IMR-90 (cell line): ENCODE measurements around the gene RANBP10. TPM values are rescaled to one million over a fixed set of nuclear protein-coding genes. Genes with fewer than 3 reads are reported as not detected.

ENCODE experiments used
- ATAC-seq: fragments of 200-7000 bp; cut with Tn5 transposase; 2 replicates; pipeline ENCODE4 v1.9.1; 2020; ENCODE audit warnings: low read depth, mild to moderate bottlenecking, moderate library complexity
- BruUV-seq: library from RNA; stranded (reverse); fragments of 400-500 nt; replicated peaks from 2 replicates; lab custom pipeline; 2021; lab: Mats Ljungman, UMichigan
- CTCF ChIA-PET: fragments of 300-600 bp; formaldehyde crosslinking; extraction: SDS; loops from one replicate; lab custom pipeline; 2021; ENCODE audit warnings: antibody characterized with exemption; lab: Yijun Ruan, JAX
- POLR2A ChIA-PET: fragments of 300-600 bp; sonication (Branson Sonifier 250); formaldehyde crosslinking; loops from one replicate; lab custom pipeline; 2022; ENCODE audit warnings: antibody characterized with exemption; ENCODE audit not compliant: unreplicated experiment; lab: Charles Lee
- DNase-seq: peaks from one replicate; pipeline ENCODE4 v3.0.0; 2013
- H2AFZ ChIP-seq: replicated peaks from 2 replicates; pipeline ENCODE3; 2013; ENCODE audit warnings: low read length, mild to moderate bottlenecking; ENCODE audit not compliant: poor library complexity
- H2AK5ac ChIP-seq: 2 replicates; pipeline ENCODE4 v1.6.1; 2013; ENCODE audit warnings: low read depth, low read length, inconsistent platforms
- H2AK9ac ChIP-seq: replicated peaks from 2 replicates; pipeline ENCODE3; 2013; ENCODE audit warnings: mild to moderate bottlenecking, low read depth, low read length, moderate library complexity; ENCODE audit not compliant: poor library complexity
- H2BK120ac ChIP-seq: 2 replicates; pipeline ENCODE4 v1.6.1; 2013; ENCODE audit warnings: low read depth, low read length, inconsistent platforms
- H2BK15ac ChIP-seq: 3 replicates; pipeline ENCODE4 v1.6.1; 2013; ENCODE audit warnings: low read depth, low read length, inconsistent platforms
- H2BK20ac ChIP-seq: 2 replicates; pipeline ENCODE4 v1.6.1; 2013; ENCODE audit warnings: low read depth, mild to moderate bottlenecking, inconsistent platforms, low read length, moderate library complexity
- H2BK5ac ChIP-seq: 2 replicates; pipeline ENCODE4 v1.6.1; 2013; ENCODE audit warnings: mild to moderate bottlenecking, low read depth, low read length, inconsistent platforms; ENCODE audit not compliant: poor library complexity, severe bottlenecking
- H3K14ac ChIP-seq: replicated peaks from 2 replicates; pipeline ENCODE4 v1.6.1; 2013; ENCODE audit warnings: low read depth, low read length, inconsistent platforms
- H3K18ac ChIP-seq: 2 replicates; pipeline ENCODE4 v1.6.1; 2013; ENCODE audit warnings: low read depth, low read length, control low read depth
- H3K23ac ChIP-seq: 2 replicates; pipeline ENCODE4 v1.6.1; 2013; ENCODE audit warnings: low read depth, low read length, inconsistent platforms
- H3K27ac ChIP-seq: 2 replicates; pipeline ENCODE4 v1.5.1; 2013; ENCODE audit warnings: mild to moderate bottlenecking, control low read depth, low read length; ENCODE audit not compliant: insufficient read depth
- H3K27me3 ChIP-seq: 2 replicates; pipeline ENCODE4 v1.6.1; 2013; ENCODE audit warnings: low read length; ENCODE audit not compliant: control insufficient read depth, insufficient read depth
- H3K36me3 ChIP-seq: 2 replicates; pipeline ENCODE4 v1.6.1; 2013; ENCODE audit warnings: low read length, mixed read lengths; ENCODE audit not compliant: control insufficient read depth, insufficient read depth
- H3K4ac ChIP-seq: 2 replicates; pipeline ENCODE4 v1.6.1; 2013; ENCODE audit warnings: low read depth, low read length, inconsistent platforms
- H3K4me1 ChIP-seq: 2 replicates; pipeline ENCODE4 v1.6.1; 2013; ENCODE audit warnings: low read length, mixed read lengths; ENCODE audit not compliant: control insufficient read depth, insufficient read depth
- H3K4me2 ChIP-seq: 2 replicates; pipeline ENCODE4 v1.6.1; 2013; ENCODE audit warnings: low read depth, mild to moderate bottlenecking, control low read depth, low read length, moderate library complexity
- H3K4me3 ChIP-seq: 2 replicates; pipeline ENCODE4 v1.5.1; 2013; ENCODE audit warnings: low read depth, mild to moderate bottlenecking, control low read depth, low read length, moderate library complexity; ENCODE audit not compliant: insufficient read depth
- H3K56ac ChIP-seq: 2 replicates; pipeline ENCODE4 v1.6.1; 2013; ENCODE audit warnings: low read length, inconsistent platforms; ENCODE audit not compliant: insufficient read depth; ENCODE audit errors: extremely low read depth
- H3K79me1 ChIP-seq, 2 experiments: 2 replicates each; pipeline ENCODE4 v1.6.1; 2013; ENCODE audit warnings: low read length in 2 of 2, inconsistent platforms in 1 of 2, low read depth in 1 of 2
- H3K9ac ChIP-seq: 2 replicates; pipeline ENCODE4 v1.6.1; 2013; ENCODE audit warnings: low read depth, low read length, control low read depth
- H3K9me1 ChIP-seq: 2 replicates; pipeline ENCODE4 v1.6.1; 2013; ENCODE audit warnings: low read length, inconsistent platforms; ENCODE audit not compliant: insufficient read depth
- H3K9me3 ChIP-seq: 2 replicates; pipeline ENCODE4 v1.6.1; 2013; ENCODE audit warnings: low read length; ENCODE audit not compliant: control insufficient read depth, insufficient read depth
- H4K20me1 ChIP-seq: 2 replicates; pipeline ENCODE4 v1.6.1; 2013; ENCODE audit warnings: low read length, inconsistent platforms; ENCODE audit not compliant: insufficient read depth
- H4K5ac ChIP-seq: 2 replicates; pipeline ENCODE4 v1.6.1; 2013; ENCODE audit warnings: mild to moderate bottlenecking, low read depth, low read length, control low read depth
- H4K8ac ChIP-seq, 2 experiments: 2 replicates each; pipeline ENCODE4 v1.6.1; 2013; ENCODE audit warnings: low read depth in 2 of 2, low read length in 2 of 2, control low read depth in 1 of 2, inconsistent platforms in 1 of 2
- H4K91ac ChIP-seq: 2 replicates; pipeline ENCODE4 v1.6.1; 2013; ENCODE audit warnings: low read depth, low read length, inconsistent platforms; ENCODE audit not compliant: insufficient read depth
- POLR2A ChIP-seq: IDR thresholded peaks from 2 replicates; pipeline ENCODE4 v1.6.1; 2012; ENCODE audit warnings: mild to moderate bottlenecking, low read depth, low read length
- RAD21 ChIP-seq: IDR thresholded peaks from 2 replicates; pipeline ENCODE4 v1.6.1; 2012; ENCODE audit warnings: low read length, improper control_type of control experiment
- dilution Hi-C: fragments of 300-500 bp; cut with HindIII; formaldehyde crosslinking; loops from one replicate; pipeline ENCODE4 v1.14.3; 2018; ENCODE audit warnings: low sequenced_read_pairs; ENCODE audit not compliant: unreplicated experiment
- in situ Hi-C: fragments of 300-500 bp; cut with MboI; formaldehyde crosslinking; loops from 3 replicates; pipeline ENCODE4 v1.14.3; 2019; ENCODE audit warnings: low sequenced_read_pairs, inconsistent platforms, mixed read lengths
- intact Hi-C: fragments of 100-400 bp; cut with micrococcal nuclease; formaldehyde crosslinking; loops from 2 replicates; pipeline ENCODE4 v1.10.0; 2022
- polyA plus RNA-seq, 3 experiments: library from polyadenylated mRNA; depleted of rRNA; stranded (reverse); fragments of >200 nt; gene quantifications; 2 replicates each; pipeline ENCODE4 v1.2.3, GENCODE V29; 2012; ENCODE audit warnings: low replicate concordance in 1 of 3
- total RNA-seq: library from RNA; depleted of rRNA; stranded (reverse); fragments of >200 nt; gene quantifications from 2 replicates; pipeline ENCODE4 v1.2.3, GENCODE V29; 2012
- TF ChIP-seq, protein P1 (sequence below): fragments of 150-350 bp; IDR thresholded peaks from 2 replicates; pipeline ENCODE4 v1.6.1; 2016; ENCODE audit warnings: low read depth, mild to moderate bottlenecking, low read length, moderate library complexity, borderline replicate concordance

The RANBP10 gene
- total and polyA plus RNA-seq, 2 of the 4 experiments (the other 2 are of a cell fraction), result 2.7 to 12.1 TPM

GRCh38 chr16:67746846-67747245, 59.5 kb downstream of the RANBP10 start:
- intact Hi-C loops, result no loop called here
- Histone ChIP-seq H4K91ac (no peak overlapping the region), H2AK5ac (no peak overlapping the region), H3K4me3 (no peak overlapping the region), H3K23ac (no peak overlapping the region), H3K27me3 (no peaks in the 10 kb centered on the region), H4K8ac (no peak overlapping the region), H3K9me3 (no peaks in the 10 kb centered on the region), H3K36me3 (peaks cover 12% of the 10 kb centered on the region; the same call in 1 of the 2 replicates), H3K4ac (no peak overlapping the region), H2BK5ac (no peak overlapping the region), H3K14ac (no peak overlapping the region), H4K5ac (no peak overlapping the region), H3K79me1 (peaks cover 5 to 20% of the 10 kb centered on the region in 2 experiments), H3K56ac (no peak overlapping the region), H2AK9ac (no peak overlapping the region), H4K20me1 (0 out of 2 replicates have a peak, but pooled peaks cover 12% of the 10 kb centered on the region), H2BK120ac (no peak overlapping the region), H3K9me1 (peaks cover 18% of the 10 kb centered on the region), H2BK20ac (no peak overlapping the region), H3K27ac (no peak overlapping the region), H3K9ac (no peak overlapping the region), H3K4me2 (no peak overlapping the region), H3K18ac (no peak overlapping the region), H3K4me1 (no peaks in the 10 kb centered on the region), H2BK15ac (no peak overlapping the region), H2AFZ (no peak overlapping the region)
- ChIA-PET CTCF (no interaction called here), POLR2A (no interaction called here)
- DNase-seq (no peak), ATAC-seq (no peak)
- in situ Hi-C loops, result no loop called here
- TF ChIP-seq RAD21, result no peak
- TF ChIP-seq, protein P1, sequence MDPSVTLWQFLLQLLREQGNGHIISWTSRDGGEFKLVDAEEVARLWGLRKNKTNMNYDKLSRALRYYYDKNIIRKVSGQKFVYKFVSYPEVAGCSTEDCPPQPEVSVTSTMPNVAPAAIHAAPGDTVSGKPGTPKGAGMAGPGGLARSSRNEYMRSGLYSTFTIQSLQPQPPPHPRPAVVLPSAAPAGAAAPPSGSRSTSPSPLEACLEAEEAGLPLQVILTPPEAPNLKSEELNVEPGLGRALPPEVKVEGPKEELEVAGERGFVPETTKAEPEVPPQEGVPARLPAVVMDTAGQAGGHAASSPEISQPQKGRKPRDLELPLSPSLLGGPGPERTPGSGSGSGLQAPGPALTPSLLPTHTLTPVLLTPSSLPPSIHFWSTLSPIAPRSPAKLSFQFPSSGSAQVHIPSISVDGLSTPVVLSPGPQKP, result no peak
- TF ChIP-seq POLR2A, result no peak
- no TSS peak for BruUV-seq
- dilution Hi-C loops, result no loop called here
